Adrenal gland (tissue), 12 donors: ENCODE data around the gene CCDC15. TPM values are rescaled to one million over a fixed set of nuclear protein-coding genes. Genes with fewer than 3 reads are reported as not detected.

Experiments used
- DNase-seq, 7 donors: peaks; one replicate each; pipeline ENCODE4 v3.0.0-alpha.2; 2019 to 2020
- H3K27ac ChIP-seq, 5 donors: fragments of 200-600 bp; sonication (generic) in 4 of 5; 1 replicate in 3 of 5; 2 replicates in 2 of 5; pipeline versions ENCODE4 v1.5.1 to v1.8.0; 2016 to 2020; ENCODE audit warnings: mild to moderate bottlenecking in 1 of 5
- H3K27me3 ChIP-seq: fragments of 200-600 bp; 2 replicates; pipeline ENCODE4 v1.8.0; 2021
- H3K36me3 ChIP-seq, 2 donors: fragments of 200-600 bp; replicated peaks in 1 of 2; 1 replicate in 1 of 2; 2 replicates in 1 of 2; pipeline versions ENCODE4 v1.5.1 to v1.8.0; 2018 to 2022
- H3K4me1 ChIP-seq, 2 donors: fragments of 200-600 bp; replicated peaks in 1 of 2; 1 replicate in 1 of 2; 2 replicates in 1 of 2; pipeline versions ENCODE4 v1.5.1 to v1.8.0; 2018 to 2021
- H3K4me3 ChIP-seq, 4 donors: fragments of 200-600 bp; sonication (generic) in 3 of 4; one replicate each; pipeline ENCODE4 v1.5.1; 2016 to 2018
- H3K9me3 ChIP-seq, 3 donors: fragments of 200-600 bp; sonication (generic) in 1 of 3; replicated peaks in 1 of 3; 1 replicate in 2 of 3; 2 replicates in 1 of 3; pipeline versions ENCODE4 v1.5.1 to v1.8.0; 2016 to 2021
- POLR2A ChIP-seq, 2 donors: fragments of 450-650 bp; IDR thresholded peaks; one replicate each; pipeline ENCODE4 v1.6.1; 2017; ENCODE audit warnings: antibody characterized with exemption in 2 of 2, mild to moderate bottlenecking in 2 of 2, moderate library complexity in 1 of 2
- WGBS, 4 donors: extraction: QIAGEN DNeasy Blood & Tissue Kit in 2 of 4; methylation state at CpG; one replicate each; pipeline versions ENCODE4 v1.1.5 to v1.1.7; 2013 to 2017; 5-methylcytosine and 5-hydroxymethylcytosine counted together
- intact Hi-C, 2 donors: fragments of 100-400 bp; cut with DNase I; formaldehyde crosslinking; loops; one replicate each; pipeline versions ENCODE4 v1.14.1 to v1.15.0; 2022 to 2023
- polyA plus RNA-seq, 3 donors: library from polyadenylated mRNA; stranded (reverse); fragments of 200-250 nt in 2 of 3; fragments of 350-450 nt in 1 of 3; fragmentation: Illumina TruSeq in 1 of 3; extraction: RNeasy Lipid Tissue Mini Kit (QIAGEN cat#74804) in 1 of 3; gene quantifications; one replicate each; pipeline ENCODE4 v1.2.3, GENCODE V29; 2013 to 2014
- total RNA-seq, 9 donors: library from RNA; depleted of rRNA in 4 of 9; stranded (reverse); fragments of >200 nt in 4 of 9; fragments of 120-200 nt in 1 of 9; fragmentation: NEBNext Ultra II Directional in 1 of 9; extraction: Animal tissue kit (Norgen Biotek cat#: 25700) in 1 of 9; gene quantifications; one replicate each; pipeline versions ENCODE4 v1.1.0 to v1.2.4, GENCODE V29; 2013 to 2023
- TF ChIP-seq, protein P1 (sequence below), 6 experiments: fragments of 450-650 bp in 4 of 6; fragments of 200-600 bp in 2 of 6; sonication (generic) in 1 of 6; IDR thresholded peaks; 1 replicate in 5 of 6; 2 replicates in 1 of 6; pipeline versions ENCODE4 v1.5.1 to v1.8.0; 2016 to 2021; ENCODE audit warnings: antibody characterized with exemption in 6 of 6, mild to moderate bottlenecking in 2 of 6, moderate library complexity in 1 of 6
- donor health status: healthy with polysubstance abuse.
- donor health status: Bipolar disorder and iron deficiency.
- donor health status: DM: yes; HTN: yes; CAD: no.
- donor health status: DM: no; HTN: no; CAD: no.
- donor health status: DM: no; HTN: no; CAD: no.
- donor health status: DM: yes; HTN: yes; CAD: no.

The CCDC15 gene
- total and polyA plus RNA-seq, 12 donors, result 0.47 to 4.9 (median 2.0) TPM

DNA sequence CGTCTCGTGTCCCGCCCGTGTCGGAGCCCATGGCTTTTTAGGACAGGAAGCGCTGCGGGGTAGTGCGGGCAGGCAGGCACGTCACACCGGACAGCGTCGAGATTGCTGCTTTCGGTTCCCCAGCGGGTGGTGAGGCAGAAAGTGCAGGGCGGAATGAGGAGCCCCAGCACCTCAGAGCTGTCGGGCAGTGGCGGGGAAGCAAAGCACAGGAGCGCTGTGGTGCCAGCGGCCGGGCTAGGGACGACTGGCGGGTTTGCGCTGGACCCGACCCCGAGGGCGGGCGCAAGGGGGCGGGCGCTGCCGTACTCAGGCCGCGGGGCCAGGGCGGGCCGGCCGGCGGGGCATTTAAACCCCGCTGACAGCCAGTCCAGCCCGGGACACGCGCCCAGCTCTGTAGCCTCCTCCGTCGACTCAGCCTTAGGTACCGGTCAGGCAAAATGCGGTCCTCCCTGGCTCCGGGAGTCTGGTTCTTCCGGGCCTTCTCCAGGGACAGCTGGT lies 109.0 kb downstream of the CCDC15 start, which contains the start of gene SLC37A2:
Gene SLC37A2 (plus strand): TSS at position 375 of the 498 bp plus-strand sequence. CDS start 63 bp downstream, at position 438.
- intact Hi-C loops, result no loop called here
- 1% methylated on average over 16 to 46 of the region's 46 CpGs; no CpG with 5 or more reads in 1 of the 4 donors for WGBS, 4 donors
- H3K9me3 ChIP-seq, result no peaks in the 10 kb centered on the region
- no peaks in the 10 kb centered on the region for H3K27me3 ChIP-seq
- no peaks in the 10 kb centered on the region for H3K36me3 ChIP-seq
- peak within 1 kb of the TSS; percentile 74 to 95 (median 90) for H3K27ac ChIP-seq
- peak; percentile 86 to 93 (median 90) for DNase-seq
- peaks cover 4 to 26% of the 10 kb centered on the region in 2 donors for H3K4me1 ChIP-seq
- TF ChIP-seq, protein P1, sequence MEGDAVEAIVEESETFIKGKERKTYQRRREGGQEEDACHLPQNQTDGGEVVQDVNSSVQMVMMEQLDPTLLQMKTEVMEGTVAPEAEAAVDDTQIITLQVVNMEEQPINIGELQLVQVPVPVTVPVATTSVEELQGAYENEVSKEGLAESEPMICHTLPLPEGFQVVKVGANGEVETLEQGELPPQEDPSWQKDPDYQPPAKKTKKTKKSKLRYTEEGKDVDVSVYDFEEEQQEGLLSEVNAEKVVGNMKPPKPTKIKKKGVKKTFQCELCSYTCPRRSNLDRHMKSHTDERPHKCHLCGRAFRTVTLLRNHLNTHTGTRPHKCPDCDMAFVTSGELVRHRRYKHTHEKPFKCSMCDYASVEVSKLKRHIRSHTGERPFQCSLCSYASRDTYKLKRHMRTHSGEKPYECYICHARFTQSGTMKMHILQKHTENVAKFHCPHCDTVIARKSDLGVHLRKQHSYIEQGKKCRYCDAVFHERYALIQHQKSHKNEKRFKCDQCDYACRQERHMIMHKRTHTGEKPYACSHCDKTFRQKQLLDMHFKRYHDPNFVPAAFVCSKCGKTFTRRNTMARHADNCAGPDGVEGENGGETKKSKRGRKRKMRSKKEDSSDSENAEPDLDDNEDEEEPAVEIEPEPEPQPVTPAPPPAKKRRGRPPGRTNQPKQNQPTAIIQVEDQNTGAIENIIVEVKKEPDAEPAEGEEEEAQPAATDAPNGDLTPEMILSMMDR (IDR thresholded peaks at IDR 0.05), result peak; percentile 9 to 54 (median 36)
- peak; percentile 83 to 95 for TF ChIP-seq POLR2A (IDR thresholded peaks at IDR 0.05)
- H3K4me3 ChIP-seq, result peak within 1 kb of the TSS; percentile 32 to 72 (median 62)

DNA sequence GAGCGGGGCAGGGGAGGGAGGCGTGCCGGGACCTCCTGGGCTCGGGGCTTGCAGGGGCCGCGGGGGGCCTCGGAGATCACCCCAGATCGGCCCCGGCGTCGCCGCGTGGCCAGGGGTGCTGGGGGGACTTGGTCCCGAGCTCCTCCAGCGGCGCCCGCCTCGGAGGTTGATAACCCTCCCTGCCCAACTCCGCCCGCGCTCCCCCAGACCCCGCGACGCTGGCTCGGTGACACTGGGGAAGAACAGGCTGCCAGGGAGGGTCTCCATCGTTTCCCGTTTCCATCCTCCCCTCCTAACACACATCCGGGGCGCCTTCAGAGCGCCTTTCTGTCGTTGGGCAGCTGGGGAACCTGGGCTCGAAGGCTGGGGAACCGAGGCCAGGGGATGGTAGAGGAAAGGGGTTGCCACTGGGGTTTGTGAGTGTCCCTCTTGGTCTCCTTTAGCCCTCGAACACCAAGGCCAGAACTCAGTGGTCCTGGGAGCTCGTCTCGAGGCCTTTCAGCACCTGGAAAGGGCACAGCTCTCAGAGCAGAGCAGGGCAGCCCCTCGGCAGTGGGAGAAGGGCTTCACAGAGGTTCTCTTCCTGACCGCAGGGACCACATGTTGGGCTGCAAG lies 109.5 kb downstream of the CCDC15 start:
- no peak for TF ChIP-seq POLR2A (IDR thresholded peaks at IDR 0.05)
- TF ChIP-seq, protein P1 (IDR thresholded peaks at IDR 0.05), result no peak
- no peaks in the 10 kb centered on the region for H3K36me3 ChIP-seq
- DNase-seq, result peak in 5 of 7 donors; percentile 25 to 52 (median 40)
- peaks cover 7 to 32% of the 10 kb centered on the region in 2 donors for H3K4me1 ChIP-seq
- H3K27me3 ChIP-seq, result no peaks in the 10 kb centered on the region
- no peaks in the 10 kb centered on the region for H3K9me3 ChIP-seq
- 2 to 5% (median 4%) methylated on average over 11 to 38 of the region's 38 CpGs for WGBS, 4 donors
- peak overlapping the region; percentile 74 to 95 (median 90) for H3K27ac ChIP-seq
- peak overlapping the region; percentile 32 to 72 (median 62) for H3K4me3 ChIP-seq
- intact Hi-C loops, result no loop called here

DNA sequence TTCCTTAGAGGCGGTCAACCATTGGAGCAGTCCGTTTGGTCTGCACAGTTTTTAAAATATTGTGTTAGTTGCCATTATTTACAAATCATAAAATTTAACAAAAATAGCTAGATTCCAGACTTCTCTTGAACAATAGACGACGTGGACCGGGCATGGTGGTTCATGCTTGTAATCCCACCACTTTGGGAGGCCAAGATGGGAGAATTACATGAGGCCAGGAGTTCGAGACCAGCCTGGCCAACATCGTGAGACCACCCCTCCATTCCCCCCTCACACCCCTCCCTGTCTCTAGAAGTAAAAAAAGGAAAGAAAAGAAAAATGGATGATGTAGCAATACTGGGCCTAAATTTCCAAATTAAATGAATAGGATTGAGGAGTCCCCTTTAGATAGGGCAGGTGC lies 110.1 kb downstream of the CCDC15 start:
- Histone ChIP-seq H3K27me3 (no peaks in the 10 kb centered on the region), H3K9me3 (no peaks in the 10 kb centered on the region), H3K4me1 (peaks cover 13 to 37% of the 10 kb centered on the region in 2 donors), H3K27ac (peak overlapping the region in 4 of 5 donors; percentile 76 to 95 (median 92)), H3K36me3 (no peaks in the 10 kb centered on the region), H3K4me3 (peak overlapping the region in 2 of 4 donors; percentile 60 to 64)
- 55 to 71% (median 67%) methylated on average over 6 to 7 of the region's 7 CpGs for WGBS, 4 donors
- intact Hi-C loops, result no loop called here
- TF ChIP-seq, protein P1 (IDR thresholded peaks at IDR 0.05), result no peak
- no peak for TF ChIP-seq POLR2A (IDR thresholded peaks at IDR 0.05)
- DNase-seq, result peak in 2 of 7 donors; percentile 14 to 50

DNA sequence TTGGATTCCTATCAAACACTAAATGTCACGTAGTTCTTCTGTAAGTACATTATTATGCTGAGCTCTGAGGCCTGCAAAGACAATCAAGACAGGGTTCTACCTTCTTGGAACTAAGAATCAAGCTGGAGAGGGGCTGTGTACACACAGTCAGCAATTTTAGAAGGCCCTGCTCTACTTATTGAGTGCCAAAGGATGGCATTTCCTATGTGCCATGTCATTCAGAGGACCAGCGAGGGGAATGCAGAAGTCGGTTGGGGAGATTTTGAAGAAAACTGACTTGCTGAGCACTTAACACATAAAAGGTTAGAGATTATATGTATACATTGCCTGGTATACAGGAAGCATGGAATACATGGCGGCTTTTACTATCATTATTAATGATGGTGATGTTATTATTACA lies 114.4 kb downstream of the CCDC15 start:
- Histone ChIP-seq H3K27me3 (no peaks in the 10 kb centered on the region), H3K4me1 (peaks cover 45 to 78% of the 10 kb centered on the region in 2 donors), H3K9me3 (no peaks in the 10 kb centered on the region), H3K4me3 (no peak overlapping the region), H3K36me3 (no peaks in the 10 kb centered on the region), H3K27ac (peak overlapping the region; percentile 78 to 97 (median 95))
- DNase-seq, result peak in 1 of 7 donors; percentile 8
- intact Hi-C loops, result no loop called here
- 77 to 92% (median 86%) methylated on average over 4 of the region's 4 CpGs for WGBS, 4 donors
- TF ChIP-seq POLR2A (IDR thresholded peaks at IDR 0.05), result no peak
- TF ChIP-seq, protein P1 (IDR thresholded peaks at IDR 0.05), result no peak
